SK-N-SH treated with all-trans-retinoic acid at 6 μM for 48 hours (cell line): Measurements from ENCODE around the gene RASA3.
A peak's percentile ranks its signal among the peaks of the same experiment; 100 is the strongest.

Experiments used
- ATAC-seq: fragments of 200-7000 bp; cut with Tn5 transposase; 3 replicates; pipeline ENCODE4 v1.9.1; 2020; ENCODE audit warnings: mild to moderate bottlenecking, moderate library complexity
- ARNTL ChIP-seq: fragments of 450-650 bp; formaldehyde crosslinking; IDR thresholded peaks from 2 replicates; pipeline ENCODE4 v1.5.0; 2020; ENCODE audit warnings: low read depth, mild to moderate bottlenecking, moderate library complexity, borderline replicate concordance
- CREB5 ChIP-seq: fragments of 250-450 bp; sonication (Bioruptor Pico); IDR thresholded peaks from 2 replicates; pipeline ENCODE4 v1.5.1; 2020; ENCODE audit warnings: low read depth, mild to moderate bottlenecking, moderate library complexity
- CSDC2 ChIP-seq: fragments of 250-450 bp; sonication (Bioruptor Pico); IDR thresholded peaks from 2 replicates; pipeline ENCODE4 v1.5.0; 2020; ENCODE audit warnings: mild to moderate bottlenecking, moderate library complexity
- ESRRG ChIP-seq: fragments of 250-450 bp; sonication (Bioruptor Pico); IDR thresholded peaks from 2 replicates; pipeline ENCODE4 v1.6.1; 2021; ENCODE audit warnings: mild to moderate bottlenecking
- GLIS3 ChIP-seq: fragments of 250-450 bp; sonication (Bioruptor Pico); IDR thresholded peaks from 2 replicates; pipeline ENCODE4 v1.5.0; 2020; ENCODE audit warnings: mild to moderate bottlenecking, moderate library complexity
- ISL1 ChIP-seq: fragments of 250-450 bp; sonication (Bioruptor Pico); IDR thresholded peaks from 2 replicates; pipeline ENCODE4 v2.1.2; 2022; ENCODE audit warnings: mild to moderate bottlenecking, moderate library complexity
- OSR1 ChIP-seq: fragments of 250-450 bp; sonication (Bioruptor Pico); IDR thresholded peaks from 2 replicates; pipeline ENCODE4 v1.8.0; 2022; ENCODE audit warnings: moderate library complexity, mild to moderate bottlenecking, inconsistent platforms
- PATZ1 ChIP-seq: fragments of 250-450 bp; sonication (Bioruptor Pico); IDR thresholded peaks from 2 replicates; pipeline ENCODE4 v1.8.0; 2020; ENCODE audit warnings: mild to moderate bottlenecking, moderate library complexity, borderline replicate concordance
- POU6F1 ChIP-seq: fragments of 250-450 bp; sonication (Bioruptor Pico); IDR thresholded peaks from 2 replicates; pipeline ENCODE4 v1.8.0; 2021; ENCODE audit warnings: low read depth, mild to moderate bottlenecking, moderate library complexity, borderline replicate concordance
- PPARA ChIP-seq: fragments of 250-450 bp; sonication (Bioruptor Pico); IDR thresholded peaks from 2 replicates; pipeline ENCODE4 v1.5.0; 2020; ENCODE audit warnings: mild to moderate bottlenecking, borderline replicate concordance
- RARB ChIP-seq: fragments of 250-450 bp; sonication (Bioruptor Pico); IDR thresholded peaks from 2 replicates; pipeline ENCODE4 v1.8.0; 2021; ENCODE audit warnings: mild to moderate bottlenecking, moderate library complexity
- TCF4 ChIP-seq: fragments of 250-450 bp; sonication (Bioruptor Pico); IDR thresholded peaks from 2 replicates; pipeline ENCODE4 v1.8.0; 2021; ENCODE audit warnings: mild to moderate bottlenecking, moderate library complexity, borderline replicate concordance
- TOX ChIP-seq: fragments of 250-450 bp; sonication (Bioruptor Pico); IDR thresholded peaks from 2 replicates; pipeline ENCODE4 v1.8.0; 2021; ENCODE audit warnings: mild to moderate bottlenecking, moderate library complexity, borderline replicate concordance
- TSHZ2 ChIP-seq: fragments of 250-450 bp; sonication (Bioruptor Pico); IDR thresholded peaks from 2 replicates; pipeline ENCODE4 v1.5.0; 2020; ENCODE audit warnings: mild to moderate bottlenecking, moderate library complexity
- ZNF565 ChIP-seq: fragments of 450-650 bp; formaldehyde crosslinking; conservative IDR thresholded peaks from 2 replicates; pipeline ENCODE4 v1.5.0; 2020; ENCODE audit warnings: low read depth, mild to moderate bottlenecking, moderate library complexity
- ZNF70 ChIP-seq: fragments of 450-650 bp; formaldehyde crosslinking; IDR thresholded peaks from 2 replicates; pipeline ENCODE4 v1.5.0; 2020; ENCODE audit warnings: mild to moderate bottlenecking, moderate library complexity
- ZNF8 ChIP-seq: fragments of 450-650 bp; formaldehyde crosslinking; IDR thresholded peaks from 2 replicates; pipeline ENCODE4 v1.5.0; 2020; ENCODE audit warnings: mild to moderate bottlenecking, moderate library complexity

The RASA3 gene

GRCh38 chr13:114132419-114133121 is at the start of gene RASA3:
Gene RASA3 (minus strand): TSS chr13:114132623. CDS start chr13:114132489, 134 bp downstream.
- peak; percentile 85 for ATAC-seq
- TF ChIP-seq ZNF70 (CRISPR knock-in tag) = no peak
- no peak for TF ChIP-seq TCF4 (CRISPR knock-in tag)
- TF ChIP-seq ARNTL (CRISPR knock-in tag) = no peak
- TF ChIP-seq PPARA (CRISPR knock-in tag) = no peak
- TF ChIP-seq PATZ1 (CRISPR knock-in tag) = no peak
- TF ChIP-seq CREB5 (CRISPR knock-in tag) = no peak
- no peak for TF ChIP-seq ISL1
- no peak for TF ChIP-seq POU6F1 (CRISPR knock-in tag)
- no peak for TF ChIP-seq ZNF565
- no peak for TF ChIP-seq RARB (CRISPR knock-in tag)
- no peak for TF ChIP-seq ESRRG (CRISPR knock-in tag)
- TF ChIP-seq ZNF8 (CRISPR knock-in tag) = no peak
- TF ChIP-seq GLIS3 = no peak
- no peak for TF ChIP-seq TOX
- TF ChIP-seq TSHZ2 (CRISPR knock-in tag) = no peak
- TF ChIP-seq OSR1 (CRISPR knock-in tag) = no peak

GRCh38 chr13:114179087-114179658 is 46.8 kb upstream of the RASA3 start, which contains the start of gene CFAP97D2:
Gene CFAP97D2 (plus strand): TSS chr13:114179257. CDS start chr13:114179331, 74 bp downstream.
- ATAC-seq = no peak
- TF ChIP-seq GLIS3 (no peak), ZNF8 (CRISPR knock-in tag) (no peak), TSHZ2 (CRISPR knock-in tag) (no peak), ISL1 (no peak), CSDC2 (CRISPR knock-in tag) (no peak)
